GM21529 (cell line): Measurements from ENCODE around the gene ALMS1.
"Not testable (repeated sequence)": the region's sequence is repeated elsewhere in the genome, so short reads cannot be mapped to it uniquely, and the experiment has no call there.

Experiments used
- ATAC-seq: cut with Tn5 transposase; IDR thresholded peaks from one replicate; pipeline ENCODE4 v1.9.1; 2021; ENCODE audit not compliant: unreplicated experiment

ALMS1 gene, protein sequence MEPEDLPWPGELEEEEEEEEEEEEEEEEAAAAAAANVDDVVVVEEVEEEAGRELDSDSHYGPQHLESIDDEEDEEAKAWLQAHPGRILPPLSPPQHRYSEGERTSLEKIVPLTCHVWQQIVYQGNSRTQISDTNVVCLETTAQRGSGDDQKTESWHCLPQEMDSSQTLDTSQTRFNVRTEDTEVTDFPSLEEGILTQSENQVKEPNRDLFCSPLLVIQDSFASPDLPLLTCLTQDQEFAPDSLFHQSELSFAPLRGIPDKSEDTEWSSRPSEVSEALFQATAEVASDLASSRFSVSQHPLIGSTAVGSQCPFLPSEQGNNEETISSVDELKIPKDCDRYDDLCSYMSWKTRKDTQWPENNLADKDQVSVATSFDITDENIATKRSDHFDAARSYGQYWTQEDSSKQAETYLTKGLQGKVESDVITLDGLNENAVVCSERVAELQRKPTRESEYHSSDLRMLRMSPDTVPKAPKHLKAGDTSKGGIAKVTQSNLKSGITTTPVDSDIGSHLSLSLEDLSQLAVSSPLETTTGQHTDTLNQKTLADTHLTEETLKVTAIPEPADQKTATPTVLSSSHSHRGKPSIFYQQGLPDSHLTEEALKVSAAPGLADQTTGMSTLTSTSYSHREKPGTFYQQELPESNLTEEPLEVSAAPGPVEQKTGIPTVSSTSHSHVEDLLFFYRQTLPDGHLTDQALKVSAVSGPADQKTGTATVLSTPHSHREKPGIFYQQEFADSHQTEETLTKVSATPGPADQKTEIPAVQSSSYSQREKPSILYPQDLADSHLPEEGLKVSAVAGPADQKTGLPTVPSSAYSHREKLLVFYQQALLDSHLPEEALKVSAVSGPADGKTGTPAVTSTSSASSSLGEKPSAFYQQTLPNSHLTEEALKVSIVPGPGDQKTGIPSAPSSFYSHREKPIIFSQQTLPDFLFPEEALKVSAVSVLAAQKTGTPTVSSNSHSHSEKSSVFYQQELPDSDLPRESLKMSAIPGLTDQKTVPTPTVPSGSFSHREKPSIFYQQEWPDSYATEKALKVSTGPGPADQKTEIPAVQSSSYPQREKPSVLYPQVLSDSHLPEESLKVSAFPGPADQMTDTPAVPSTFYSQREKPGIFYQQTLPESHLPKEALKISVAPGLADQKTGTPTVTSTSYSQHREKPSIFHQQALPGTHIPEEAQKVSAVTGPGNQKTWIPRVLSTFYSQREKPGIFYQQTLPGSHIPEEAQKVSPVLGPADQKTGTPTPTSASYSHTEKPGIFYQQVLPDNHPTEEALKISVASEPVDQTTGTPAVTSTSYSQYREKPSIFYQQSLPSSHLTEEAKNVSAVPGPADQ (N-terminal part only)

DNA sequence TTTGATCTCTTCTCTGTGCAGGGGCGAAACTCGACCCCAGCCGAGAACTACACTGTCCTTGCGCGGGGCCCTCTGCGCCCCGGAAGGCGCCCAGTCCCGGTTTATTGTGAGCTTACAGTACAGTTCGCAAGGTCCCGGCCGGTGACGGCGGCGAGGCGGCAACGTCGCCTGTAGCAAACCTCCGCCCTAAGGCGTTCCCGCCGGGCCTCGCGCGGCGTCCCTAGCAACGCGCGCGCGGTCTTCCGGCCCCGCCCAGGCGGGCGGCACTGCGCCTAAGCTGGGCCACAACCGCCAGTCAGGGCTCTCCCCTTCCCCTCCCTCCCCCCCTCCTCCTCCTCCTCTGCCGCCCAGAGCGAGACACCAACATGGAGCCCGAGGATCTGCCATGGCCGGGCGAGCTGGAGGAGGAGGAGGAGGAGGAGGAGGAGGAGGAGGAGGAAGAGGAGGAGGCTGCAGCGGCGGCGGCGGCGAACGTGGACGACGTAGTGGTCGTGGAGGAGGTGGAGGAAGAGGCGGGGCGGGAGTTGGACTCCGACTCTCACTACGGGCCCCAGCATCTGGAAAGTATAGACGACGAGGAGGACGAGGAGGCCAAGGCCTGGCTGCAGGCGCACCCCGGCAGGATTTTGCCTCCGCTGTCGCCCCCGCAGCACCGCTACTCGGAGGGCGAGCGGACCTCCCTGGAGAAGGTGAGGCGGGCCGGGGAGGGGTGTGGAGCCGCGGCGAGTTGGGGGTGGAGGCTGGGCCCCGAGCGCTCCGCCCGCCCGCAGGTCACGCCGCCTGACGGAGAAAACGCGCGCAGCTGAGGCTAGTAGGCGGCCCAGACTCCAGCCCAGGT is at the start of gene ALMS1:
TSS of gene ALMS1 (plus strand) at position 333 of the 838 bp plus-strand sequence. CDS start at position 366, 33 bp downstream.
- ATAC-seq, result peak; percentile 86

DNA sequence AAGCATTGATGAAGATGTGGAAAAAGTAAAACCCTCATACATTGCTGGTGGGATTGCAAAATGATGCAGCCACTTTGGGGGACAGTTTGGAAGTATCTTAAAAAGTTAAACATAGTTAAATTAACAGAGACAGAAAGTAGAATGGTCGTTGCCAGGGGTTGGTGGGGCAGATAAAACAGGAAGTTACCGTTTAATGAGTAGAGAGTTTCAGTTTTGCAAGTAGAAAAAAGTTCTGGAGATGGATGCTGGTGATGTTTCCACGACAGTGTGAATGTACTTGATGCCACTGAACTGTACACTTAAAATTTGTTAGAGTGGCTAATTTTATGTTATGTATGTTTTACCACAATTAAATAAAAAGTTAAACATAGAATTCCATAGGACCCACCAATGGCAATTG is 47.8 kb upstream of the ALMS1 start:
- ATAC-seq, result no peak

DNA sequence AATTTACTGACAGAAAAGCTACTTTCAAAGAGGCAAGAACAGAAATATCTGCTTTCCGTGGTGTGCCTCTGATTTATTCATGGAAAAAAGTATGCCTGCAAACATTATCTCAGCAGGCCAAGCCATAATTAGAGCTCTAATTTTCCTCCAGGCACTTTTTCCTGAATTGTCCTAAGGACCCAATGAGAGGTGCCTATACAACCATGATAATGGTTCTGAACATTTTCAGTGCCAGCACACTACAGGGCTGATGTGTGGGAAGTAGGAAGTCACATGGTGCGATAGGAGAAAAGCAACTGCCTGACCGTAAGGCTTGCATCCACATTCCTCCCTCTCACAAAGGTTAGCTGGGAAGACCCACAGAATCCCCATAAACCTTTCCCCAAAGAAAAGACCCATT is 46.4 kb upstream of the ALMS1 start:
- ATAC-seq, result no peak

DNA sequence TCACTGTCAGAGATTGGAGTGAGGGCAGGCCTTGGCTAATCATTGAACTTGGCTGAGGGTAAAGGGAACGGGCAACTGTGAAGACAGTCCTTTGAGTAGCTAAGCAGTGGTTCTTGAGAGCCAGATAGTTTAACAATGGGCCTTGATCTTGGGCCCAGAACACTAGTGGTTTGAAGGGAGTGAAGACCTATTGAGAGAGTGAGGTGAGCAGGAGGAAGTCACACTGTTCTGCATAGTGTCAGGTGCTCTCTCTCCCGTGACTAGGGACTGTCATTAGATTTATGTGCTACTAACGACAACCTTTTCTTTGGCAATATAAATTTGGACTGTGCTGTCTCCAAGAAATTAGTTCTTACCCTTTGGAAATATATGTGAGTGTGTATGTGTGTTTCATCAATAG is 44.6 kb upstream of the ALMS1 start:
- ATAC-seq, result no peak

DNA sequence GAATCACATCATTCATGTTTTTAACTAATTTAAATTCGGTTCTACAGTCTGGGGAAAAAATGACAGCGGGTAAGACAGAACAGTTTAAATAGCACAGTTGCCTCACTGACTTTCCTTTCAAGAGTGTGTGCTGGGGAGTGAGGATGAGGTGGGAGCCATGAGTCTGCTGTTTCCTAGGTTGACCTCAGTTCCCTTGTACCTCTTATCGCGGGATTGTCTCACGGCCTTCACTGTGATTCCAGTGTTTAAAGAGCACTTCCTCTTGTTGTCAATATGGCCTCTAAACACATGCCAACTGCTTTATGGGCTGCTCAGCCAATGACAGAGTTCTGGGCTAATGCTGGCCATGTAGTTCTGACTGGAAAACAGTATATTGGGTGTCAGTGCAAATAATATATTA is 41.6 kb upstream of the ALMS1 start:
- no peak for ATAC-seq

DNA sequence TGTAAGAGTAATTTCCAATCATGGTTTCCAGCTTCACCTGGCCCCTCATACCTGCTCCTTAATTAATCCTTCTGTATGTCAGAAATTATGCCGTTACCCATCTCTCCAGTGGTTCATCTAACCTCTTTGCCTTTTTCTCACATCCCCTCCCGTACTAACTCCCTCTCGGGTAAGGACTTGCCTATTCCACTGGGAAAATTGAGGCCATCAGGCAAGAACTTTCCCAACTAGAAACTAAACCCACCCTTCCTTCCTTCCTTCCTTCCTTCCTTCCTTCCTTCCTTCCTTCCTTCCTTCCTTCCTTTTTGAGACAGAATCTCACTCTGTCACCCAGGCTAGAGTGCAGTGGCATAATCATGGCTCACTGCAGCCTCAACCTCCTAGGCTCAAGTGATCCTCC is 40.9 kb upstream of the ALMS1 start:
- ATAC-seq, result not testable (repeated sequence)

DNA sequence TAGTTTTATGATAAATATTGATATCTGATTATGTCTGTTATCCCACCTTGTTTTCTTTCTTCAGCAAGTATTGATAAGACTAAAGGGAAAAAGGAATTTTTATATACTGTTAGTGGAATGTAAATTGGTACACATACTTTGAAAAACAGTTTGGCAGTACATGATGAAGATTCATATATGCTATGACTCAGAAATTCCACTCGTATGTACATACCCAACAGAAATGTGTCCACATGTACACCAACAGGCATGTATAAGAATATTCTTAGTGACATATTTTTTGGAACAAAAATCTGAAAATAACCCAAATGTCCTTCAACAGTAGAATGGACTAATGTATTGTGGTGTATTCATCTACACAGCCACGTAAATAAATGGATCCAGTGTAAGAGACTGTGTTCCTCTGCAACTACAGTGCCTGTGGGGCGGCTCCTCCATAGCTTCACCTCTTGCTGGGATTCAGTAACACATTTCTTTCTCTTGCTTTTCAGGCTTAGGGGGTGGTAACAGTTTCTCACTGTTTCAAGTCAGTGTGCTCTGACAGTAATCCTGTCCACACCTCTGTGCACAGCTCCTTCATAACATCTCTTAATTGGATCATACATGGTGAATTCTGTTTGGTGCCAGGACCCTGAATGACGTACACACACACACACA is 35.5 kb upstream of the ALMS1 start:
- ATAC-seq, result no peak

DNA sequence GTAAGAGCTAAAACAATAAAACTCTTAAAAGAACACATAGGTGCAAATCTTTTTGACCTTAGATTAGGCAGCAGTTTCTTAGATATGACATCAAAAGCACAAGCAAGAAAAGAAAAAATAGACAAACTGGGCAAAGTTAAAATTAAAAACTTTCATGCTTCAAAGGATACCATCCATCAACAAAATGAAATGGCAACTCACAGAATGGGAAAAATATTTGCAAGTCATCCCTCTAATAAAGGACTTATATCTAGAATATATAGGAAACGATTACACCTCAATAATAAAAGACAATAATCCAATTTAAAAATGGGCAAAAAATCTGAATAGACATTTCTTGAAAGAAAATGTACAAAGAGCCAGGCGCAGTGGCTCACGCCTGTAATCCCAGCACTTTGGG is 29.5 kb upstream of the ALMS1 start:
- ATAC-seq, result no peak

DNA sequence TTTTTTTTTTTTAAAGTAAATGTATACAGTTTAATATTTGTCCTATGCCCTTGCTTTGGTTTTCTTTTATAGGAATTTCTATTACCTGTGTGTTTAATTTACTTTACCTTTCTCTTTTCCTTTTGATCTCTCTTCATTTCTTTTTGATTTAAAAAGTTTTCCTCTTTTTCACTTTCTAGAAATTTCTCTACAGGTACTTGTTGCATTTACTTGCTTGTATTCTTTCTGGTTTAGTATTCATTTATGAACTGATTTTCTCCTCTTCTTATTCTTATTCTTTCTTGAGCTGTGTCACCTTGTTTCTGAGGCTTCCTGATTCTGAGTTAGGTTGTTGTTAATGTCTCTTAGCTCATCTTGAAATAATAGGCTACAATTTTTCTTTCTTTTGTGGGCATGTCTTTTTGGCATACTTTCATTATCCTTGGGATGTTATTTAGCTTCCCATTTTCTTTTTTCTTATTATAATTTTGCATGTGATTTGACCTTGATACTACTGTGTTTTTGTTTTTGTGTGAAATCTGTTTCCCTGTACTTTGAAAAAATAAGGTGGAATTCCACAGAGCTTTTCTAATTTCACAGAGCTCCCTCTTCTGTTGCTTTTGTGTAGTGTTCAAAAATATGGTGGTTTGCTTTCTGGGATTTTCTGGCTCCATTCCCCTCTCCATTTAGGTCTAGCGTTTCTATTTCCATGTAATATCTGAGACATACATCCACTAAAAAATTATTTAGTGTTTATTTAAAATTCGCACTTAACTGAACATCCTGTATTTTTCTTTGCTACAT is 25.5 kb upstream of the ALMS1 start:
- ATAC-seq, result no peak

DNA sequence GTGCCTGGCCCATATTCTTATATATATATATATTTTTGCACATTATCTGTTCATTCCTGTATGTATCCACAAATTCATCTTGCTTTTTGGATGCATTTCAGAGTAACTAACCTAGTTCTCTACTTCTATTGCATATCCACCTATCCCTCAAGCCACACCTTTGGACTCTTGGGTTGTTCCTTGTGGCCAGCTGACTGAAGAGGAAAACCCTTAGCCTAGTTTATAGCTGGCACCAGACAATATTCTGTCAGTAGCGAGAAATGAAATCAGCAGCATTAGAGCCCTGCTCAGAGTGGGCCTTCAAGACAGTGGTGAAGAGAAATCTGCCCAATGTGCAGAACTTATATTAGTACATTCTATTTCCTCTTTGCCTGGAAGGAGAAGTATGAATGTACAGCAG is 19.6 kb upstream of the ALMS1 start:
- no peak for ATAC-seq

DNA sequence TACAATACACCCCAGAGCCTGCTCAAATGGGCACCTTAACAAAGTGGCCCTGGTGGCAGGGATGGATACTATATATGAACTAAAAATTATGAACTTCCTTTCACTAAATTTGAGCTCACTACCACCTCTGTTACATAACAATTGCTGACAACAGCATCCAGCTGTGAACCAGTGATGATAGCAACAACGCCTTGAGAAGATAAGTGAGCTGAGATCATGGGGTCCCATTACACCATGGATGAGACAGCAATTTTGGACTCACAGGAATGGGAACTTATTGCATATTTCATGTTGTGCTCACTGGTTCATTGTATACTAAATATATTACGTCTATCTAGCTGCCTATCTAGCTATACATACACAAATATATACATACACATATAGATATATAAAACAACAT is 16.9 kb upstream of the ALMS1 start:
- ATAC-seq, result no peak

DNA sequence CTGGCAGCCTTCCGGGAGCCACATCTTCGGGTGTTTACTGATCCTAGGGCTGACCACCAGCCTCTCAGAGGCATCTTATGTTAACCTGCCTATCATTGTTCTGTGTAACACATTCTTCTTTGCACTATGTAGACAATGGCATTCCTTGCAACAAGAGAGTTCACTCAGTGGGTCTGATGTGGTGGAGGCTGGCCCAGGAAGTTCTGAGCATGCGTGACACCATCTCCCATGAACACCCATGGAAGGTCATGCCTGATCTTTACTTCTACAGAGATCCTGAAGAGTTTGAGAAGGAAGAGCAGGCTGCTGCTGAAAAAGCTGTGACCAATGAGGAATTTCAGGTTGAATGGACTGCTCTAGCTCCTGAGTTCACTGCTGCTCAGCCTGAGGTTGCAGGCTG is 15.3 kb upstream of the ALMS1 start:
- no peak for ATAC-seq

DNA sequence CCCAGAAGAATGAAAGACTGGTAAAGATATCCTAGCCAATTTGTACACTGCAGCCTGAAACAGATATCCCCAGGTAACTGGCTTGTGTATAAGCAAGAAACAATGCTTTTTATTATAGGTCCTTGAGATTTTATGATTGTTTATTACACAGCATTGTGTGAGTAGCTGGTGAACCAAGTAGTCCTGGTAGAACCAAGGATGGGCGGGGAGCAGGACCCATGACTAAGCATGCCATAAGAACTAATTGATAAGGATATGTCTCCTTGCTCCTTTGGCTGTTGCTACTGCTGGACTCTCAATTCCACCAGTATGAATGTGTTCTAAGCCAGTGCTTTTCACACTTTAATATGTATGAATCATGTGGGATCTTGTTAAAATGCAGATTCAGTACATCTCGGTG is 12.3 kb upstream of the ALMS1 start:
- ATAC-seq, result no peak

DNA sequence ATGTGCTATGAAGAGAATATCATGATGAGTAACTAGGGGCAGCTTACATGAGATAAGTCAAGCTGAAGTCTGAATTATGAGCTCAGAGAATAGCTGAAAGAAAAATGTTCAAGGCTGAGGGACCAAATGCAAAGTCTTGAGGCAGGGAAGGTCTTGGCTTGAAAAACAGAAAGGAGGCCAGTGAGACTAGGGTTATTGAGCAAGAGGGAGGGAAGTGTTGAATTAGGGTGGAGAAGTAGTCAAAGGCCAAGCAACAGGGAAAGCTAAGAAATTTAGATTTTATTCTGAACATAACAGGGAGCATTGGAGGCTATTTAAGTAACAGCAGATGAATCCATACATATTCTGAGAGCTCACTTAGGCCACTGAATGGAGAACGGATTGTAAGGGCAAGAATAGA is 11.4 kb upstream of the ALMS1 start:
- no peak for ATAC-seq

DNA sequence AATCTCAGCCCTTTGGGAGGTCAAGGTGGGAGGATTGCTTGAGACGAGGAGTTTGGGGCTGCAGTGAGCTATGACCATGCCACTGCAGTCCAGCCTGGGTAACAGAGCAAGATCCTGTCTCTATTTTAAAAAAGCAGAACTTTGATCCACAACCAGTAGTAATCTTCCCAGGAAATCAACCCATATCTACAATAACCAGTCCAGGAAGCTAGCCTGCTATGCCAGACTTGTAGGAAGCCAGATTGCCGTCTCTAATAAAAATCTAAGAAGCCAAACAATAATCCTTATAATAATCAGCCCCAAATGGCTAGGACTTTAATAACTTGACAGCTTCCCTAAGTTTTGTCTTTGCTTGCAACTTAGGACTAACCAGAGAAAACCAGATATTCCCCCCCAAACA is 9.0 kb upstream of the ALMS1 start:
- no peak for ATAC-seq

DNA sequence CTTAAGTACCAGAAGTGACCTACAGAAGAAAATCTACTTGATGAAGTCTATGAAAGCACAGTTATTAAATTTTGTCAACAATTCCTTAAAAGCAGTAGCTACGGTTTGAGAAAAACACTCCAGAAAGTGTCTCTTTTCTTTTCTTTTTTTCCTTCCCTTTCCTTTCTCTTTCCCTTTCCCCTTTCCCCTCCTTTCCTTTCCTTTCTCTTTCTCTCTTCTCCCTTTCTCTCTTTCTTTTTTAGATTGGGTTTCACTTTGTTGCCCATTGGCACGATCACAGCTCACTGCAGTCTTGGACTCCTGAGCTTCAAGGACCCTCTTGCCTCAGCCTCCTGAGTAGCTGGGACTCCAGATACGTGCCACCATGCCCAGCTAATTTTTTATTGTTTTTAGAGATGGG is 2.6 kb upstream of the ALMS1 start:
- ATAC-seq, result no peak

DNA sequence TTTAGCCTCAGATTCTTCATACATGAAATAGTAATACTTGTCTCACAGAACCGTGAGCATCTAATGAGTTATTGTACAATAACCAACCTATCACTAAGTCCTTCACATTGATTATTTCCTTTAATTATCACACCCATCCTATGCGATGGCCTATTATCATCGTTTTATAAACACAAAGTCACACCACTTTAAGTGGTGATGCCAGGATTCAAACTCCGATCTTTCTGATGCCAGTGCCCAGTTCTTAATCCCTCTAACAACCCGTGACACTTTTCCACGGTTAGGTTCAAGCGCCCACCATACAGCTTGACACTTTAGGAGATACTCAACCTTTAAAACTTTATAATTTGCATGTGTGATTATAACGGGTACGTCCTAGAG is 523 bp upstream of the ALMS1 start:
- no peak for ATAC-seq

DNA sequence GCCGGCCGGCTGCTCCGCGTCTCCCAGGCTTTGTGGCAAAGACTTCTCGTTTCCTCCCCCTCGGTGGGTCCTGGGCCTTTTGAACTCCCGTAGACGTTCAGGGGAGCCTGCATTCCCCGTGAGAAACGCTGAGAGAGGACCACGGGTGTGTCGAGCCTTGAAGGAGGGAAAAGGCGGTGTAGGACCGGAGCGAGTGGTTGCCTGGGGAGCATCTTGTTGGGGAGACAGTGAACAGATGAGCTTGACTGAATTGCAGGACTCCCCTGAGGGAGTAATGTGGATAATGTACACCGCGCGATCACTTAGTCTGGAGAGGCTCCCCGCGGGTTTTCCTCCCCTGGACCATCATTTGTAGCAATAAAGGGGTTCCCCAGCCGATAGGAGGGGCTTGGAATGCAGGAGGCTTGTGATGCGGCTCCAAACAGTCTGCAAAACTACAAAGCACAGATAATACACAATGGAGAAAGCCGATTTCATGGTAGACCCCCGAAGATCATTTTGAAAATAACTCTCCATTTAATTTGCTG is 769 bp downstream of the ALMS1 start:
- no peak for ATAC-seq
